ENCODE data around the gene SMIM31. TPM values are rescaled to one million over a fixed set of nuclear protein-coding genes. Genes with fewer than 3 reads are reported as not detected.

Gene SMIM31
- total RNA-seq, 1 experiment from 2014 or later = not detected

- CTCF ChIA-PET = no interaction called here
- H3K27me3 ChIP-seq (ENCODE audit: insufficient read depth, low read length) = no peaks in the 10 kb centered on the region
- no TSS peak for BruUV-seq (replicated peaks)
Observed at GRCh38 chr4:164807611-164808010, 53.7 kb downstream of the SMIM31 start.

More at GRCh38 chr4:164807611-164808010, 53.7 kb downstream of the SMIM31 start:
- ATAC-seq (no peak), DNase-seq (ENCODE audit: low read depth, low spot score) (no peak)
- Histone ChIP-seq H3K4me2 (ENCODE audit: low read length) (no peak overlapping the region), H4K20me1 (ENCODE audit: insufficient read depth) (no peaks in the 10 kb centered on the region), H3K9me2 (ENCODE audit: insufficient read depth) (no peaks in the 10 kb centered on the region), H3K36me3 (ENCODE audit: control insufficient read depth in 1 of 2, insufficient read depth in 2 of 2, low read length in 2 of 2) (no peaks in the 10 kb centered on the region), H3K4me3 (replicated peaks in 1 of 2; ENCODE audit: low read depth in 1 of 2, low read length in 2 of 2) (no peak overlapping the region), H3K9me3 (ENCODE audit: control insufficient read depth in 1 of 2, insufficient read depth in 1 of 2, low read depth in 1 of 2, low read length in 2 of 2) (no peaks in the 10 kb centered on the region), H3K79me2 (ENCODE audit: insufficient read depth, low read length) (no peaks in the 10 kb centered on the region), H2AFZ (ENCODE audit: low read depth, low read length, poor library complexity, severe bottlenecking) (no peak overlapping the region), H3K4me1 (ENCODE audit: control insufficient read depth in 1 of 2, insufficient read depth in 2 of 2, low read length in 2 of 2) (no peaks in the 10 kb centered on the region), H3K9ac (ENCODE audit: low read length) (no peak overlapping the region), H3K27ac (ENCODE audit: low read depth, low read length) (no peak overlapping the region)
- ChIA-PET RAD21 (ENCODE audit: low non-redundant PET in 1 of 2, low total read pairs in 2 of 2, uncharacterized antibody in 2 of 2, unreplicated experiment in 2 of 2) (no interaction called here), POLR2A (no interaction called here)
- intact Hi-C loops (cut with micrococcal nuclease) = no loop called here
- TF ChIP-seq, protein P1, sequence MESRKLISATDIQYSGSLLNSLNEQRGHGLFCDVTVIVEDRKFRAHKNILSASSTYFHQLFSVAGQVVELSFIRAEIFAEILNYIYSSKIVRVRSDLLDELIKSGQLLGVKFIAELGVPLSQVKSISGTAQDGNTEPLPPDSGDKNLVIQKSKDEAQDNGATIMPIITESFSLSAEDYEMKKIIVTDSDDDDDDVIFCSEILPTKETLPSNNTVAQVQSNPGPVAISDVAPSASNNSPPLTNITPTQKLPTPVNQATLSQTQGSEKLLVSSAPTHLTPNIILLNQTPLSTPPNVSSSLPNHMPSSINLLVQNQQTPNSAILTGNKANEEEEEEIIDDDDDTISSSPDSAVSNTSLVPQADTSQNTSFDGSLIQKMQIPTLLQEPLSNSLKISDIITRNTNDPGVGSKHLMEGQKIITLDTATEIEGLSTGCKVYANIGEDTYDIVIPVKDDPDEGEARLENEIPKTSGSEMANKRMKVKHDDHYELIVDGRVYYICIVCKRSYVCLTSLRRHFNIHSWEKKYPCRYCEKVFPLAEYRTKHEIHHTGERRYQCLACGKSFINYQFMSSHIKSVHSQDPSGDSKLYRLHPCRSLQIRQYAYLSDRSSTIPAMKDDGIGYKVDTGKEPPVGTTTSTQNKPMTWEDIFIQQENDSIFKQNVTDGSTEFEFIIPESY (IDR thresholded peaks at IDR 0.05; ENCODE audit: extremely low read depth, insufficient replicate concordance, low read length) = no peak
- TF ChIP-seq POLR2AphosphoS5 (IDR thresholded peaks at IDR 0.05; ENCODE audit: low read depth, low read length) = no peak
- no peak for TF ChIP-seq TCF7L2 (IDR thresholded peaks at IDR 0.05; ENCODE audit: borderline replicate concordance, extremely low read depth, insufficient read depth, insufficient read length)
- no peak for TF ChIP-seq RAD21 (IDR thresholded peaks at IDR 0.05; ENCODE audit: low read depth)
- TF ChIP-seq JUND (IDR thresholded peaks at IDR 0.05) = no peak
- TF ChIP-seq SP1 (IDR thresholded peaks at IDR 0.05; ENCODE audit: low read depth) = no peak
- TF ChIP-seq SRF (IDR thresholded peaks at IDR 0.05; ENCODE audit: low read depth) = no peak
- TF ChIP-seq, protein P2, sequence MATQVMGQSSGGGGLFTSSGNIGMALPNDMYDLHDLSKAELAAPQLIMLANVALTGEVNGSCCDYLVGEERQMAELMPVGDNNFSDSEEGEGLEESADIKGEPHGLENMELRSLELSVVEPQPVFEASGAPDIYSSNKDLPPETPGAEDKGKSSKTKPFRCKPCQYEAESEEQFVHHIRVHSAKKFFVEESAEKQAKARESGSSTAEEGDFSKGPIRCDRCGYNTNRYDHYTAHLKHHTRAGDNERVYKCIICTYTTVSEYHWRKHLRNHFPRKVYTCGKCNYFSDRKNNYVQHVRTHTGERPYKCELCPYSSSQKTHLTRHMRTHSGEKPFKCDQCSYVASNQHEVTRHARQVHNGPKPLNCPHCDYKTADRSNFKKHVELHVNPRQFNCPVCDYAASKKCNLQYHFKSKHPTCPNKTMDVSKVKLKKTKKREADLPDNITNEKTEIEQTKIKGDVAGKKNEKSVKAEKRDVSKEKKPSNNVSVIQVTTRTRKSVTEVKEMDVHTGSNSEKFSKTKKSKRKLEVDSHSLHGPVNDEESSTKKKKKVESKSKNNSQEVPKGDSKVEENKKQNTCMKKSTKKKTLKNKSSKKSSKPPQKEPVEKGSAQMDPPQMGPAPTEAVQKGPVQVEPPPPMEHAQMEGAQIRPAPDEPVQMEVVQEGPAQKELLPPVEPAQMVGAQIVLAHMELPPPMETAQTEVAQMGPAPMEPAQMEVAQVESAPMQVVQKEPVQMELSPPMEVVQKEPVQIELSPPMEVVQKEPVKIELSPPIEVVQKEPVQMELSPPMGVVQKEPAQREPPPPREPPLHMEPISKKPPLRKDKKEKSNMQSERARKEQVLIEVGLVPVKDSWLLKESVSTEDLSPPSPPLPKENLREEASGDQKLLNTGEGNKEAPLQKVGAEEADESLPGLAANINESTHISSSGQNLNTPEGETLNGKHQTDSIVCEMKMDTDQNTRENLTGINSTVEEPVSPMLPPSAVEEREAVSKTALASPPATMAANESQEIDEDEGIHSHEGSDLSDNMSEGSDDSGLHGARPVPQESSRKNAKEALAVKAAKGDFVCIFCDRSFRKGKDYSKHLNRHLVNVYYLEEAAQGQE (IDR thresholded peaks at IDR 0.05; ENCODE audit: low read depth) = no peak
- TF ChIP-seq EZH2phosphoT487 (IDR thresholded peaks at IDR 0.05; ENCODE audit: borderline replicate concordance) = no peak
- TF ChIP-seq, protein P3, sequence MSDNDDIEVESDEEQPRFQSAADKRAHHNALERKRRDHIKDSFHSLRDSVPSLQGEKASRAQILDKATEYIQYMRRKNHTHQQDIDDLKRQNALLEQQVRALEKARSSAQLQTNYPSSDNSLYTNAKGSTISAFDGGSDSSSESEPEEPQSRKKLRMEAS (IDR thresholded peaks at IDR 0.05) = no peak
- no peak for TF ChIP-seq EGR1 (IDR thresholded peaks at IDR 0.05; ENCODE audit: low read depth)
- TF ChIP-seq ATF3 (IDR thresholded peaks at IDR 0.05) = no peak
- no peak for TF ChIP-seq ELF1 (IDR thresholded peaks at IDR 0.05; ENCODE audit: borderline replicate concordance, low read depth)
- TF ChIP-seq CEBPB (IDR thresholded peaks at IDR 0.05; ENCODE audit: low read depth) = no peak
- no peak for TF ChIP-seq ZNF274 (IDR thresholded peaks at IDR 0.05; ENCODE audit: low read depth, low read length)
- TF ChIP-seq ZFX (IDR thresholded peaks at IDR 0.05) = no peak
- TF ChIP-seq YY1 (IDR thresholded peaks at IDR 0.05; ENCODE audit: extremely low read depth, insufficient replicate concordance, low read depth, low read length) = no peak

Data from HCT116 (cell line).